ENCODE measurements around the gene GGCX. TPM values are rescaled to one million over a fixed set of nuclear protein-coding genes. Genes with fewer than 3 reads are reported as not detected.

GGCX gene
- total and polyA plus RNA-seq, 2 of the 13 experiments (the other 11 are each of a cell fraction or from before 2014, with no cell fraction given) = 72.5 to 103 TPM

DNA sequence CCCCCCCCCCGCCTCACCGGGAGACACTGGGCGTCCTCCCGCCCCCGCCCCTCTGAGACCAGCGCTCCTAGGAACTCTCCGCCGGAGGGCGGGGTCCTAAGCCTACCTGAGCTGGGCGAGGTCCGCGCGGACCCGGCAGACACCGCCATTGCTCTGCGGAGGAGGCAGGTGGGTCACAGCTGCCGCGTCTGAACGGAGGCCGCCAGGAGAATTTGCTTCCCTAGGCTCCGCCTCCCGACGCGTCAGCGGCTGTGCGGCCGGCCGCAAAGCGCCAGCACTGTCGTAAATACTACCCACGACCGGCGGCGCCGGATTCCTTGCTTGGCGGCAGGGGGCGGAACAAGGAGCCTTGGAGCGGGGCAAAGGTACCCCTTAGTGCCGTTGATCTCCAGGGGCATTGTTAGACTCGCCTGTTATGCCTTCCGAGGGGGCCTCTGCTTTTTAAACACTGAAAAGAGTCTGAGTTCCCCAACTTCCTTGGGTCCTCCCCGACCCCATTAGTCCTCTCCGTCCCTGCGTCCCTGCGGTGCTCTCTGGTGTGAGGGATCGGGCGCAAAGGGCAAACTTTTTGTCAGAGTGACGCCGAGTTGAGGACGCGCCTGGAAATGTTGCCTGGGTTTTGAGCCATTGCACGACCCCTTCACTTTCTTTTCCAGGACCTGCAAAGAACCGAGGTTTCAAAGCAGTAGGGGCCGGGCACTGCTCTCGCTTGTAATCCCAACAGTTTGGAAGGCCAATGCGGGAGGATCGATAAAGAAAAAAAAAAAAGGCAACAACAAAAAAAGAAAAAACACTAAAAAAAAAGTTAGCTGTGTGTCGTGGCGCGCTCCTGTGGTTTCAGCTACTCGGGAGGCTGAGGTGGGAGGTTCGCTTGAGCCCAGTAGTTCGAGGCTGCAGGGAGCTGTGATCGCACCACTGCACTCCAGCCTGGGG lies at the start of gene GGCX (continued):
- TF ChIP-seq, protein P1, sequence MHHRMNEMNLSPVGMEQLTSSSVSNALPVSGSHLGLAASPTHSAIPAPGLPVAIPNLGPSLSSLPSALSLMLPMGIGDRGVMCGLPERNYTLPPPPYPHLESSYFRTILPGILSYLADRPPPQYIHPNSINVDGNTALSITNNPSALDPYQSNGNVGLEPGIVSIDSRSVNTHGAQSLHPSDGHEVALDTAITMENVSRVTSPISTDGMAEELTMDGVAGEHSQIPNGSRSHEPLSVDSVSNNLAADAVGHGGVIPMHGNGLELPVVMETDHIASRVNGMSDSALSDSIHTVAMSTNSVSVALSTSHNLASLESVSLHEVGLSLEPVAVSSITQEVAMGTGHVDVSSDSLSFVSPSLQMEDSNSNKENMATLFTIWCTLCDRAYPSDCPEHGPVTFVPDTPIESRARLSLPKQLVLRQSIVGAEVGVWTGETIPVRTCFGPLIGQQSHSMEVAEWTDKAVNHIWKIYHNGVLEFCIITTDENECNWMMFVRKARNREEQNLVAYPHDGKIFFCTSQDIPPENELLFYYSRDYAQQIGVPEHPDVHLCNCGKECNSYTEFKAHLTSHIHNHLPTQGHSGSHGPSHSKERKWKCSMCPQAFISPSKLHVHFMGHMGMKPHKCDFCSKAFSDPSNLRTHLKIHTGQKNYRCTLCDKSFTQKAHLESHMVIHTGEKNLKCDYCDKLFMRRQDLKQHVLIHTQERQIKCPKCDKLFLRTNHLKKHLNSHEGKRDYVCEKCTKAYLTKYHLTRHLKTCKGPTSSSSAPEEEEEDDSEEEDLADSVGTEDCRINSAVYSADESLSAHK (CRISPR knock-in tag; IDR thresholded peaks at IDR 0.05; ENCODE audit: borderline replicate concordance) = peak; percentile 73; the same call in 1 of the 2 replicates
- TF ChIP-seq NFKB2 (CRISPR knock-in tag; IDR thresholded peaks at IDR 0.05; ENCODE audit: borderline replicate concordance) (peak; percentile 60; the same call in 1 of the 2 replicates), CREB1 (IDR thresholded peaks at IDR 0.05) (peak; percentile 84), CREB1 (CRISPR knock-in tag; IDR thresholded peaks at IDR 0.05) (peak; percentile 96), ZNF660 (CRISPR knock-in tag; IDR thresholded peaks at IDR 0.05; ENCODE audit: borderline replicate concordance, low read depth) (no peak), TP53 (CRISPR knock-in tag; conservative IDR thresholded peaks at IDR 0.05) (no peak), KDM5B (CRISPR knock-in tag; IDR thresholded peaks at IDR 0.05; ENCODE audit: borderline replicate concordance) (peak; percentile 94), ZNF224 (CRISPR knock-in tag; IDR thresholded peaks at IDR 0.05) (peak; percentile 80; the same call in 1 of the 2 replicates), ZFAT (CRISPR knock-in tag; conservative IDR thresholded peaks at IDR 0.05) (no peak), MEF2D (CRISPR knock-in tag; IDR thresholded peaks at IDR 0.05) (no peak; the same call in 1 of the 2 replicates), ZFP37 (CRISPR knock-in tag; IDR thresholded peaks at IDR 0.05; ENCODE audit: borderline replicate concordance) (0 out of 2 replicates have a peak, but pooled peaks have one; percentile 40), XRCC5 (optimal IDR thresholded peaks at IDR 0.05; ENCODE audit: low read length) (peak; percentile 96), KAT8 (CRISPR knock-in tag; IDR thresholded peaks at IDR 0.05) (peak; percentile 96), SSRP1 (CRISPR knock-in tag; IDR thresholded peaks at IDR 0.05) (peak; percentile 58; the same call in 1 of the 2 replicates), ZNF354B (CRISPR knock-in tag; IDR thresholded peaks at IDR 0.05) (no peak), ZNF333 (CRISPR knock-in tag; IDR thresholded peaks at IDR 0.05; ENCODE audit: borderline replicate concordance) (peak; percentile 89; the same call in 1 of the 2 replicates)
- TF ChIP-seq, protein P2, sequence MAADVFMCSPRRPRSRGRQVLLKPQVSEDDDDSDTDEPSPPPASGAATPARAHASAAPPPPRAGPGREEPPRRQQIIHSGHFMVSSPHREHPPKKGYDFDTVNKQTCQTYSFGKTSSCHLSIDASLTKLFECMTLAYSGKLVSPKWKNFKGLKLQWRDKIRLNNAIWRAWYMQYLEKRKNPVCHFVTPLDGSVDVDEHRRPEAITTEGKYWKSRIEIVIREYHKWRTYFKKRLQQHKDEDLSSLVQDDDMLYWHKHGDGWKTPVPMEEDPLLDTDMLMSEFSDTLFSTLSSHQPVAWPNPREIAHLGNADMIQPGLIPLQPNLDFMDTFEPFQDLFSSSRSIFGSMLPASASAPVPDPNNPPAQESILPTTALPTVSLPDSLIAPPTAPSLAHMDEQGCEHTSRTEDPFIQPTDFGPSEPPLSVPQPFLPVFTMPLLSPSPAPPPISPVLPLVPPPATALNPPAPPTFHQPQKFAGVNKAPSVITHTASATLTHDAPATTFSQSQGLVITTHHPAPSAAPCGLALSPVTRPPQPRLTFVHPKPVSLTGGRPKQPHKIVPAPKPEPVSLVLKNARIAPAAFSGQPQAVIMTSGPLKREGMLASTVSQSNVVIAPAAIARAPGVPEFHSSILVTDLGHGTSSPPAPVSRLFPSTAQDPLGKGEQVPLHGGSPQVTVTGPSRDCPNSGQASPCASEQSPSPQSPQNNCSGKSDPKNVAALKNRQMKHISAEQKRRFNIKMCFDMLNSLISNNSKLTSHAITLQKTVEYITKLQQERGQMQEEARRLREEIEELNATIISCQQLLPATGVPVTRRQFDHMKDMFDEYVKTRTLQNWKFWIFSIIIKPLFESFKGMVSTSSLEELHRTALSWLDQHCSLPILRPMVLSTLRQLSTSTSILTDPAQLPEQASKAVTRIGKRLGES (CRISPR knock-in tag; IDR thresholded peaks at IDR 0.05; ENCODE audit: borderline replicate concordance) = no peak; the same call in 1 of the 2 replicates
- TF ChIP-seq, protein P3, sequence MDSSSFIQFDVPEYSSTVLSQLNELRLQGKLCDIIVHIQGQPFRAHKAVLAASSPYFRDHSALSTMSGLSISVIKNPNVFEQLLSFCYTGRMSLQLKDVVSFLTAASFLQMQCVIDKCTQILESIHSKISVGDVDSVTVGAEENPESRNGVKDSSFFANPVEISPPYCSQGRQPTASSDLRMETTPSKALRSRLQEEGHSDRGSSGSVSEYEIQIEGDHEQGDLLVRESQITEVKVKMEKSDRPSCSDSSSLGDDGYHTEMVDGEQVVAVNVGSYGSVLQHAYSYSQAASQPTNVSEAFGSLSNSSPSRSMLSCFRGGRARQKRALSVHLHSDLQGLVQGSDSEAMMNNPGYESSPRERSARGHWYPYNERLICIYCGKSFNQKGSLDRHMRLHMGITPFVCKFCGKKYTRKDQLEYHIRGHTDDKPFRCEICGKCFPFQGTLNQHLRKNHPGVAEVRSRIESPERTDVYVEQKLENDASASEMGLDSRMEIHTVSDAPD (CRISPR knock-in tag; IDR thresholded peaks at IDR 0.05) = no peak
- TF ChIP-seq, protein P4, sequence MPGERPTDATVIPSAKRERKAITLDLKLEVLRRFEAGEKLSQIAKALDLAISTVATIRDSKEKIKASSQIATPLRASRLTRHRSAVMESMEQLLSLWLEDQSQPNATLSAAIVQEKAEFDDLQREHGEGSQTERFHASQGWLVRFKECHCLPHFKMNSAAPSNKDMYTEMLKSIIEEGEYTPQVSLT (CRISPR knock-in tag; IDR thresholded peaks at IDR 0.05; ENCODE audit: borderline replicate concordance, low read depth) = no peak
- TF ChIP-seq, protein P5, sequence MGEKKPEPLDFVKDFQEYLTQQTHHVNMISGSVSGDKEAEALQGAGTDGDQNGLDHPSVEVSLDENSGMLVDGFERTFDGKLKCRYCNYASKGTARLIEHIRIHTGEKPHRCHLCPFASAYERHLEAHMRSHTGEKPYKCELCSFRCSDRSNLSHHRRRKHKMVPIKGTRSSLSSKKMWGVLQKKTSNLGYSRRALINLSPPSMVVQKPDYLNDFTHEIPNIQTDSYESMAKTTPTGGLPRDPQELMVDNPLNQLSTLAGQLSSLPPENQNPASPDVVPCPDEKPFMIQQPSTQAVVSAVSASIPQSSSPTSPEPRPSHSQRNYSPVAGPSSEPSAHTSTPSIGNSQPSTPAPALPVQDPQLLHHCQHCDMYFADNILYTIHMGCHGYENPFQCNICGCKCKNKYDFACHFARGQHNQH (CRISPR knock-in tag; IDR thresholded peaks at IDR 0.05) = peak; percentile 79; the same call in 1 of the 2 replicates

All from HepG2 (cell line).